ENCODE data around the gene SV2B. TPM values are rescaled to one million over a fixed set of nuclear protein-coding genes. Genes with fewer than 3 reads are reported as not detected.

The SV2B gene
- total and polyA plus RNA-seq, 2 experiments from 2014 or later, result 0.06 to 0.76 TPM

DNA sequence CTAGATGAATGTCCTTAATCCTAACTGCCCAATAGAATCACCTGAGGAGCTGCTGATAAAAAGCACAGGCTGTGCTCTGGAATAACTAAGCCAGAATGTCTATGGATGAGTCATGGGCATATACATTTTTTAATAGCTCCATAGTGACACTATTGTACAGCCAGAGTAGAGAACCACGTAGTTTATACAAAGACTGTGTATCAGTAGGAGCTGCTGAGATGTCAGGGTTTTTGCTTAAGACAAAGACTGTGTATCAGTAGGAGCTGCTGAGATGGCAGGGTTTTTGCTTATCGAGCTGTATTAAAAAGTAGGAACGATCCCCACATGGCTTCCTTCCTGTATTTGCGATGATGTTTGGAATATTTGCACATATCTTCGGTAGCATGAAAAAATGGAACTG is 137.4 kb downstream of the SV2B start (continued):
- TF ChIP-seq, protein P1, sequence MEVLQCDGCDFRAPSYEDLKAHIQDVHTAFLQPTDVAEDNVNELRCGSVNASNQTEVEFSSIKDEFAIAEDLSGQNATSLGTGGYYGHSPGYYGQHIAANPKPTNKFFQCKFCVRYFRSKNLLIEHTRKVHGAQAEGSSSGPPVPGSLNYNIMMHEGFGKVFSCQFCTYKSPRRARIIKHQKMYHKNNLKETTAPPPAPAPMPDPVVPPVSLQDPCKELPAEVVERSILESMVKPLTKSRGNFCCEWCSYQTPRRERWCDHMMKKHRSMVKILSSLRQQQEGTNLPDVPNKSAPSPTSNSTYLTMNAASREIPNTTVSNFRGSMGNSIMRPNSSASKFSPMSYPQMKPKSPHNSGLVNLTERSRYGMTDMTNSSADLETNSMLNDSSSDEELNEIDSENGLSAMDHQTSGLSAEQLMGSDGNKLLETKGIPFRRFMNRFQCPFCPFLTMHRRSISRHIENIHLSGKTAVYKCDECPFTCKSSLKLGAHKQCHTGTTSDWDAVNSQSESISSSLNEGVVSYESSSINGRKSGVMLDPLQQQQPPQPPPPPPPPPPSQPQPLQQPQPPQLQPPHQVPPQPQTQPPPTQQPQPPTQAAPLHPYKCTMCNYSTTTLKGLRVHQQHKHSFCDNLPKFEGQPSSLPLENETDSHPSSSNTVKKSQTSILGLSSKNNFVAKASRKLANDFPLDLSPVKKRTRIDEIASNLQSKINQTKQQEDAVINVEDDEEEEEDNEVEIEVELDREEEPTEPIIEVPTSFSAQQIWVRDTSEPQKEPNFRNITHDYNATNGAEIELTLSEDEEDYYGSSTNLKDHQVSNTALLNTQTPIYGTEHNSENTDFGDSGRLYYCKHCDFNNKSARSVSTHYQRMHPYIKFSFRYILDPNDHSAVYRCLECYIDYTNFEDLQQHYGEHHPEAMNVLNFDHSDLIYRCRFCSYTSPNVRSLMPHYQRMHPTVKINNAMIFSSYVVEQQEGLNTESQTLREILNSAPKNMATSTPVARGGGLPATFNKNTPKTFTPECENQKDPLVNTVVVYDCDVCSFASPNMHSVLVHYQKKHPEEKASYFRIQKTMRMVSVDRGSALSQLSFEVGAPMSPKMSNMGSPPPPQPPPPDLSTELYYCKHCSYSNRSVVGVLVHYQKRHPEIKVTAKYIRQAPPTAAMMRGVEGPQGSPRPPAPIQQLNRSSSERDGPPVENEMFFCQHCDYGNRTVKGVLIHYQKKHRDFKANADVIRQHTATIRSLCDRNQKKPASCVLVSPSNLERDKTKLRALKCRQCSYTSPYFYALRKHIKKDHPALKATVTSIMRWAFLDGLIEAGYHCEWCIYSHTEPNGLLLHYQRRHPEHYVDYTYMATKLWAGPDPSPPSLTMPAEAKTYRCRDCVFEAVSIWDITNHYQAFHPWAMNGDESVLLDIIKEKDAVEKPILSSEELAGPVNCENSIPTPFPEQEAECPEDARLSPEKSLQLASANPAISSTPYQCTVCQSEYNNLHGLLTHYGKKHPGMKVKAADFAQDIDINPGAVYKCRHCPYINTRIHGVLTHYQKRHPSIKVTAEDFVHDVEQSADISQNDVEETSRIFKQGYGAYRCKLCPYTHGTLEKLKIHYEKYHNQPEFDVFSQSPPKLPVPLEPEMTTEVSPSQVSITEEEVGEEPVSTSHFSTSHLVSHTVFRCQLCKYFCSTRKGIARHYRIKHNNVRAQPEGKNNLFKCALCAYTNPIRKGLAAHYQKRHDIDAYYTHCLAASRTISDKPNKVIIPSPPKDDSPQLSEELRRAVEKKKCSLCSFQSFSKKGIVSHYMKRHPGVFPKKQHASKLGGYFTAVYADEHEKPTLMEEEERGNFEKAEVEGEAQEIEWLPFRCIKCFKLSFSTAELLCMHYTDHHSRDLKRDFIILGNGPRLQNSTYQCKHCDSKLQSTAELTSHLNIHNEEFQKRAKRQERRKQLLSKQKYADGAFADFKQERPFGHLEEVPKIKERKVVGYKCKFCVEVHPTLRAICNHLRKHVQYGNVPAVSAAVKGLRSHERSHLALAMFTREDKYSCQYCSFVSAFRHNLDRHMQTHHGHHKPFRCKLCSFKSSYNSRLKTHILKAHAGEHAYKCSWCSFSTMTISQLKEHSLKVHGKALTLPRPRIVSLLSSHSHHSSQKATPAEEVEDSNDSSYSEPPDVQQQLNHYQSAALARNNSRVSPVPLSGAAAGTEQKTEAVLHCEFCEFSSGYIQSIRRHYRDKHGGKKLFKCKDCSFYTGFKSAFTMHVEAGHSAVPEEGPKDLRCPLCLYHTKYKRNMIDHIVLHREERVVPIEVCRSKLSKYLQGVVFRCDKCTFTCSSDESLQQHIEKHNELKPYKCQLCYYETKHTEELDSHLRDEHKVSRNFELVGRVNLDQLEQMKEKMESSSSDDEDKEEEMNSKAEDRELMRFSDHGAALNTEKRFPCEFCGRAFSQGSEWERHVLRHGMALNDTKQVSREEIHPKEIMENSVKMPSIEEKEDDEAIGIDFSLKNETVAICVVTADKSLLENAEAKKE (CRISPR knock-in tag; IDR thresholded peaks at IDR 0.05), result no peak
- TF ChIP-seq EZH2 (IDR thresholded peaks at IDR 0.05; ENCODE audit: low read depth, unreplicated experiment) (no peak), ZNF114 (CRISPR knock-in tag; IDR thresholded peaks at IDR 0.05) (no peak)
- TF ChIP-seq, protein P2, sequence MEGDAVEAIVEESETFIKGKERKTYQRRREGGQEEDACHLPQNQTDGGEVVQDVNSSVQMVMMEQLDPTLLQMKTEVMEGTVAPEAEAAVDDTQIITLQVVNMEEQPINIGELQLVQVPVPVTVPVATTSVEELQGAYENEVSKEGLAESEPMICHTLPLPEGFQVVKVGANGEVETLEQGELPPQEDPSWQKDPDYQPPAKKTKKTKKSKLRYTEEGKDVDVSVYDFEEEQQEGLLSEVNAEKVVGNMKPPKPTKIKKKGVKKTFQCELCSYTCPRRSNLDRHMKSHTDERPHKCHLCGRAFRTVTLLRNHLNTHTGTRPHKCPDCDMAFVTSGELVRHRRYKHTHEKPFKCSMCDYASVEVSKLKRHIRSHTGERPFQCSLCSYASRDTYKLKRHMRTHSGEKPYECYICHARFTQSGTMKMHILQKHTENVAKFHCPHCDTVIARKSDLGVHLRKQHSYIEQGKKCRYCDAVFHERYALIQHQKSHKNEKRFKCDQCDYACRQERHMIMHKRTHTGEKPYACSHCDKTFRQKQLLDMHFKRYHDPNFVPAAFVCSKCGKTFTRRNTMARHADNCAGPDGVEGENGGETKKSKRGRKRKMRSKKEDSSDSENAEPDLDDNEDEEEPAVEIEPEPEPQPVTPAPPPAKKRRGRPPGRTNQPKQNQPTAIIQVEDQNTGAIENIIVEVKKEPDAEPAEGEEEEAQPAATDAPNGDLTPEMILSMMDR (conservative IDR thresholded peaks at IDR 0.05; ENCODE audit: low read depth in 2 of 2), result no peak
- TF ChIP-seq, protein P3, sequence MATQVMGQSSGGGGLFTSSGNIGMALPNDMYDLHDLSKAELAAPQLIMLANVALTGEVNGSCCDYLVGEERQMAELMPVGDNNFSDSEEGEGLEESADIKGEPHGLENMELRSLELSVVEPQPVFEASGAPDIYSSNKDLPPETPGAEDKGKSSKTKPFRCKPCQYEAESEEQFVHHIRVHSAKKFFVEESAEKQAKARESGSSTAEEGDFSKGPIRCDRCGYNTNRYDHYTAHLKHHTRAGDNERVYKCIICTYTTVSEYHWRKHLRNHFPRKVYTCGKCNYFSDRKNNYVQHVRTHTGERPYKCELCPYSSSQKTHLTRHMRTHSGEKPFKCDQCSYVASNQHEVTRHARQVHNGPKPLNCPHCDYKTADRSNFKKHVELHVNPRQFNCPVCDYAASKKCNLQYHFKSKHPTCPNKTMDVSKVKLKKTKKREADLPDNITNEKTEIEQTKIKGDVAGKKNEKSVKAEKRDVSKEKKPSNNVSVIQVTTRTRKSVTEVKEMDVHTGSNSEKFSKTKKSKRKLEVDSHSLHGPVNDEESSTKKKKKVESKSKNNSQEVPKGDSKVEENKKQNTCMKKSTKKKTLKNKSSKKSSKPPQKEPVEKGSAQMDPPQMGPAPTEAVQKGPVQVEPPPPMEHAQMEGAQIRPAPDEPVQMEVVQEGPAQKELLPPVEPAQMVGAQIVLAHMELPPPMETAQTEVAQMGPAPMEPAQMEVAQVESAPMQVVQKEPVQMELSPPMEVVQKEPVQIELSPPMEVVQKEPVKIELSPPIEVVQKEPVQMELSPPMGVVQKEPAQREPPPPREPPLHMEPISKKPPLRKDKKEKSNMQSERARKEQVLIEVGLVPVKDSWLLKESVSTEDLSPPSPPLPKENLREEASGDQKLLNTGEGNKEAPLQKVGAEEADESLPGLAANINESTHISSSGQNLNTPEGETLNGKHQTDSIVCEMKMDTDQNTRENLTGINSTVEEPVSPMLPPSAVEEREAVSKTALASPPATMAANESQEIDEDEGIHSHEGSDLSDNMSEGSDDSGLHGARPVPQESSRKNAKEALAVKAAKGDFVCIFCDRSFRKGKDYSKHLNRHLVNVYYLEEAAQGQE (IDR thresholded peaks at IDR 0.05; ENCODE audit: unreplicated experiment), result no peak
